NT2/D1 (cell line): ENCODE results near the gene NFKB1.

Experiments used
- YY1 ChIP-seq: IDR thresholded peaks from 2 replicates; pipeline ENCODE4 v1.6.1; 2011; ENCODE audit not compliant: insufficient read length, insufficient read depth
- ZNF274 ChIP-seq: IDR thresholded peaks from 2 replicates; pipeline ENCODE4 v1.6.1; 2011; ENCODE audit warnings: mild to moderate bottlenecking, low read depth, low read length

GRCh38 chr4:102604222-102604940 lies 103.2 kb downstream of the NFKB1 start:
- TF ChIP-seq ZNF274 (no peak), YY1 (no peak)
